Endothelial cell of umbilical vein (primary cell): ENCODE data around the gene FRY. TPM values are rescaled to one million over a fixed set of nuclear protein-coding genes. Genes with fewer than 3 reads are reported as not detected.

Source experiments
- BruUV-seq: library from RNA; stranded (reverse); fragments of 400-500 nt; replicated peaks from 2 replicates; lab custom pipeline; 2021; lab: Mats Ljungman, UMichigan
- CTCF ChIA-PET: fragments of 300-600, 350-600 bp; sonication (Branson Sonifier 250); formaldehyde crosslinking; loops from one replicate; lab custom pipeline; 2021; ENCODE audit warnings: antibody characterized with exemption, inconsistent platforms; lab: Charles Lee
- POLR2A ChIA-PET: fragments of 300-600, 350-600 bp; sonication (Branson Sonifier 250); formaldehyde crosslinking; loops from one replicate; lab custom pipeline; 2021; ENCODE audit warnings: antibody characterized with exemption, inconsistent platforms; lab: Charles Lee
- DNase-seq: peaks from one replicate; pipeline ENCODE4 v3.0.0-alpha.2; 2011; ENCODE audit warnings: low read depth, low spot score
- FAIRE-seq: peaks from 2 replicates; lab custom pipeline; 2011; peaks lifted over from hg19 to GRCh38; lab: Jason Lieb, UNC
- H2AFZ ChIP-seq: 2 replicates; pipeline ENCODE4 v1.6.0; 2012; ENCODE audit warnings: low read depth, low read length, control low read depth, inconsistent platforms
- H3K27ac ChIP-seq: 2 replicates; pipeline ENCODE4 v1.5.1; 2011; ENCODE audit warnings: low read depth, mild to moderate bottlenecking, control low read depth, low read length, moderate library complexity; ENCODE audit not compliant: insufficient read depth
- H3K27me3 ChIP-seq, 2 experiments: 2 replicates each; pipeline versions ENCODE4 v1.6.0 to v1.6.1; 2011; ENCODE audit warnings: low read length in 2 of 2, mixed read lengths in 1 of 2; ENCODE audit not compliant: control insufficient read depth in 2 of 2, insufficient read depth in 2 of 2
- H3K36me3 ChIP-seq, 2 experiments: 2 replicates in 1 of 2; 3 replicates in 1 of 2; pipeline ENCODE4 v1.5.1; 2011; ENCODE audit warnings: low read length in 2 of 2, mild to moderate bottlenecking in 1 of 2, moderate library complexity in 1 of 2; ENCODE audit not compliant: control insufficient read depth in 2 of 2, insufficient read depth in 2 of 2; ENCODE audit errors: extremely low read depth in 1 of 2
- H3K4me1 ChIP-seq: 3 replicates; pipeline ENCODE4 v1.5.1; 2011; ENCODE audit warnings: mild to moderate bottlenecking, low read length; ENCODE audit not compliant: control insufficient read depth, insufficient read depth; ENCODE audit errors: extremely low read depth
- H3K4me2 ChIP-seq: 2 replicates; pipeline ENCODE4 v1.6.1; 2011; ENCODE audit warnings: low read length, control low read depth, mixed read lengths; ENCODE audit not compliant: insufficient read depth
- H3K4me3 ChIP-seq, 3 experiments: fragments of 200-600 bp in 1 of 3; sonication (generic), shearing (Covaris generic) in 1 of 3; replicated peaks in 1 of 3; 2 replicates each; pipeline ENCODE4 v1.5.1; 2011 to 2016; ENCODE audit warnings: control low read depth in 3 of 3, low read length in 3 of 3, mild to moderate bottlenecking in 2 of 3, inconsistent platforms in 1 of 3, low read depth in 1 of 3, moderate library complexity in 1 of 3; ENCODE audit not compliant: insufficient read depth in 1 of 3
- H3K79me2 ChIP-seq: 2 replicates; pipeline ENCODE4 v1.6.0; 2012; ENCODE audit warnings: low read length, inconsistent platforms; ENCODE audit not compliant: control insufficient read depth, insufficient read depth
- H3K9ac ChIP-seq: replicated peaks from 2 replicates; pipeline ENCODE3; 2011; ENCODE audit warnings: low read length, control low read depth; ENCODE audit not compliant: insufficient read depth; ENCODE audit errors: extremely low read depth
- H3K9me1 ChIP-seq: replicated peaks from 3 replicates; pipeline ENCODE4 v1.6.0; 2011; ENCODE audit warnings: mild to moderate bottlenecking, low read length; ENCODE audit not compliant: control insufficient read depth, insufficient read depth; ENCODE audit errors: extremely low read depth
- H3K9me3 ChIP-seq: replicated peaks from 2 replicates; pipeline ENCODE4 v1.5.1; 2012; ENCODE audit warnings: low read length, inconsistent platforms; ENCODE audit not compliant: control insufficient read depth, insufficient read depth
- H4K20me1 ChIP-seq: replicated peaks from 2 replicates; pipeline ENCODE3; 2011; ENCODE audit warnings: mild to moderate bottlenecking, low read length; ENCODE audit not compliant: control insufficient read depth, insufficient read depth; ENCODE audit errors: extremely low read depth
- CTCF ChIP-seq, 2 donors: IDR thresholded peaks; 1 replicate in 1 of 2; 2 replicates in 1 of 2; pipeline ENCODE4 v1.5.1; 2011; ENCODE audit warnings: low read length in 2 of 2, mild to moderate bottlenecking in 2 of 2, moderate library complexity in 2 of 2, control low read depth in 1 of 2, inconsistent platforms in 1 of 2, low read depth in 1 of 2; ENCODE audit not compliant: insufficient read depth in 1 of 2; ENCODE audit errors: extremely low read depth in 1 of 2
- EZH2 ChIP-seq: IDR thresholded peaks from 2 replicates; pipeline ENCODE4 v1.6.1; 2012; ENCODE audit warnings: borderline replicate concordance, low read depth, mild to moderate bottlenecking, moderate library complexity, low read length, inconsistent platforms; ENCODE audit not compliant: severe bottlenecking
- FOS ChIP-seq: IDR thresholded peaks from 2 replicates; pipeline ENCODE4 v1.6.1; 2011; ENCODE audit warnings: mild to moderate bottlenecking, low read length, moderate library complexity, borderline replicate concordance; ENCODE audit not compliant: insufficient read depth
- GATA2 ChIP-seq: IDR thresholded peaks from 2 replicates; pipeline ENCODE4 v1.7.0; 2011; ENCODE audit warnings: low read depth, mild to moderate bottlenecking, moderate library complexity, mixed read lengths, low read length; ENCODE audit not compliant: insufficient read length, insufficient read depth
- JUN ChIP-seq: IDR thresholded peaks from 2 replicates; pipeline ENCODE4 v1.6.1; 2011; ENCODE audit warnings: borderline replicate concordance, low read depth; ENCODE audit not compliant: insufficient read length, insufficient read depth
- POLR2A ChIP-seq: IDR thresholded peaks from 2 replicates; pipeline ENCODE4 v1.6.1; 2012; ENCODE audit warnings: low read depth, mild to moderate bottlenecking, control low read depth, low read length
- dilution Hi-C: fragments of 300-500 bp; cut with MboI; formaldehyde crosslinking; loops from one replicate; pipeline ENCODE4 v1.15.0; 2019; ENCODE audit warnings: low sequenced_read_pairs; ENCODE audit not compliant: extremely low pct_ligation_motif_present
- intact Hi-C: fragments of 100-400 bp; cut with micrococcal nuclease; formaldehyde crosslinking; loops from one replicate; pipeline ENCODE4 v1.10.0; 2022
- polyA plus RNA-seq, 4 experiments: library from polyadenylated mRNA; depleted of rRNA in 3 of 4; stranded (reverse) in 3 of 4; unstranded in 1 of 4; fragments of >200 nt; gene quantifications; 2 replicates each; pipeline versions ENCODE4 v1.2.1 to v1.2.3, GENCODE V29; 2011 to 2012; ENCODE audit warnings: missing spikeins in 1 of 4
- total RNA-seq: library from RNA; stranded (reverse); gene quantifications from 2 replicates; pipeline ENCODE4 v1.2.3, GENCODE V29; 2021

FRY gene
- total and polyA plus RNA-seq, 2 donors (not counting 3 experiments of a cell fraction or from before 2014, with no cell fraction given) = 57.3 to 75.8 TPM

GRCh38 chr13:32267836-32268439 is 236.4 kb downstream of the FRY start:
- dilution Hi-C loops = no loop called here
- no peak for FAIRE-seq
- no peak overlapping the region for H3K4me2 ChIP-seq
- no peaks in the 10 kb centered on the region for H3K9me3 ChIP-seq
- no peak overlapping the region for H3K9ac ChIP-seq
- H4K20me1 ChIP-seq = no peaks in the 10 kb centered on the region
- TF ChIP-seq GATA2 (no peak), CTCF (IDR thresholded peaks at IDR 0.05; ENCODE audit: extremely low read depth in 1 of 2, insufficient read depth in 1 of 2, low read depth in 1 of 2, low read length in 2 of 2) (peak; percentile 26 to 58)
- intact Hi-C loops = no loop called here
- ChIA-PET POLR2A (no interaction called here), CTCF (interaction anchor here (0.9 to 3.9 kb wide), 6 partner anchors 8 to 22 kb away, joined by 3 to 23 read pairs (median 4); no protein-coding TSS in a partner anchor)
- DNase-seq = peak; percentile 47
- H3K4me3 ChIP-seq = no peak overlapping the region
- BruUV-seq = no TSS peak
- H3K27ac ChIP-seq = no peak overlapping the region
- peaks cover 31% of the 10 kb centered on the region for H3K79me2 ChIP-seq
- H3K4me1 ChIP-seq = peaks cover 71% of the 10 kb centered on the region
- no peak overlapping the region for H2AFZ ChIP-seq
- no peaks in the 10 kb centered on the region for H3K9me1 ChIP-seq
- H3K36me3 ChIP-seq = peaks cover 3 to 28% of the 10 kb centered on the region in 2 experiments
- no peaks in the 10 kb centered on the region for H3K27me3 ChIP-seq

GRCh38 chr13:32272021-32272683 is 240.6 kb downstream of the FRY start:
- POLR2A ChIA-PET = no interaction called here

More at GRCh38 chr13:32272021-32272683, 240.6 kb downstream of the FRY start:
- H3K9me1 ChIP-seq = no peaks in the 10 kb centered on the region
- peak overlapping the region; percentile 51 for H3K27ac ChIP-seq
- dilution Hi-C loops = no loop called here
- FAIRE-seq (peak; percentile 91), DNase-seq (peak; percentile 77)
- H3K79me2 ChIP-seq = peaks cover 14% of the 10 kb centered on the region
- peak overlapping the region; percentile 74 for H3K4me2 ChIP-seq
- no peaks in the 10 kb centered on the region for H3K9me3 ChIP-seq
- no TSS peak for BruUV-seq
- H3K4me3 ChIP-seq = no peak overlapping the region
- intact Hi-C loops = loop anchor here (1.0 kb wide), 2 partner anchors 8 to 13 kb away; no protein-coding TSS in a partner anchor
- H3K36me3 ChIP-seq = peaks cover 13 to 40% of the 10 kb centered on the region in 2 experiments
- TF ChIP-seq CTCF (IDR thresholded peaks at IDR 0.05; ENCODE audit: extremely low read depth in 1 of 2, insufficient read depth in 1 of 2, low read depth in 1 of 2, low read length in 2 of 2) = no peak
- TF ChIP-seq FOS = peak; percentile 71
- TF ChIP-seq JUN = peak; percentile 31
- peak; percentile 20 for TF ChIP-seq POLR2A
- TF ChIP-seq EZH2 = no peak
- CTCF ChIA-PET = interaction anchor here (0.8 to 1.3 kb wide), 4 partner anchors 10 to 27 kb away, joined by 3 to 4 read pairs (median 4); no protein-coding TSS in a partner anchor
- no peaks in the 10 kb centered on the region for H3K27me3 ChIP-seq
- no peak overlapping the region for H3K9ac ChIP-seq
- H2AFZ ChIP-seq = no peak overlapping the region
- H3K4me1 ChIP-seq = peaks cover 33% of the 10 kb centered on the region
- H4K20me1 ChIP-seq = no peaks in the 10 kb centered on the region
